Fibroblast of skin of left quadriceps (primary cell): ENCODE measurements around the gene CELF2.

Experiments used
- DNase-seq, 2 experiments: peaks; one replicate each; pipeline ENCODE4 v3.0.0-alpha.2; 2013; ENCODE audit warnings: low read depth in 2 of 2

Gene CELF2

GRCh38 chr10:11270135-11270857 lies 252.6 kb downstream of the CELF2 start:
- peak; percentile 20 to 21 for DNase-seq

GRCh38 chr10:11270858-11271179 lies 253.1 kb downstream of the CELF2 start:
- DNase-seq: no peak

- DNase-seq: no peak
These were observed 255.3 kb downstream of the CELF2 start for GRCh38 chr10:11272915-11273389.

GRCh38 chr10:11274452-11274851 lies 256.8 kb downstream of the CELF2 start:
- DNase-seq: no peak

GRCh38 chr10:11275651-11276050 lies 258.0 kb downstream of the CELF2 start:
- DNase-seq: no peak

GRCh38 chr10:11276449-11276990 lies 258.8 kb downstream of the CELF2 start:
- DNase-seq: no peak

- no peak for DNase-seq
These were observed 261.6 kb downstream of the CELF2 start for GRCh38 chr10:11279314-11279713.

- no peak for DNase-seq
These were observed 262.7 kb downstream of the CELF2 start for GRCh38 chr10:11280187-11280932.

GRCh38 chr10:11282156-11282555 lies 264.5 kb downstream of the CELF2 start:
- no peak for DNase-seq

- DNase-seq: no peak
These were observed 265.0 kb downstream of the CELF2 start for GRCh38 chr10:11282661-11283060.

- DNase-seq: no peak
These were observed 266.8 kb downstream of the CELF2 start for GRCh38 chr10:11284291-11285085.

- no peak for DNase-seq
These were observed 267.5 kb downstream of the CELF2 start for GRCh38 chr10:11285171-11285570.

GRCh38 chr10:11286261-11286852 lies 268.7 kb downstream of the CELF2 start:
- DNase-seq: no peak

- no peak for DNase-seq
These were observed 270.6 kb downstream of the CELF2 start for GRCh38 chr10:11288302-11288701.

GRCh38 chr10:11290156-11290890 lies 272.7 kb downstream of the CELF2 start:
- DNase-seq: no peak

GRCh38 chr10:11292576-11293302 lies 275.1 kb downstream of the CELF2 start:
- DNase-seq: no peak

GRCh38 chr10:11293332-11293731 lies 275.7 kb downstream of the CELF2 start:
- no peak for DNase-seq

- no peak for DNase-seq
These were observed 277.3 kb downstream of the CELF2 start for GRCh38 chr10:11294831-11295450.

- no peak for DNase-seq
These were observed 277.8 kb downstream of the CELF2 start for GRCh38 chr10:11295492-11295891.

GRCh38 chr10:11297136-11297535 lies 279.5 kb downstream of the CELF2 start:
- DNase-seq: no peak
